Measurements from ENCODE around the gene BUD13. TPM values are rescaled to one million over a fixed set of nuclear protein-coding genes. Genes with fewer than 3 reads are reported as not detected.

BUD13 gene
- total RNA-seq, 6 experiments from 2014 or later: 9.1 to 14.3 (median 13.2) TPM

GRCh38 chr11:116813781-116814471 is 41.1 kb upstream of the BUD13 start:
- no peak overlapping the region for H3K4me3 Mint-ChIP-seq
- peaks cover 8% of the 10 kb centered on the region for H3K27me3 Mint-ChIP-seq (ENCODE audit: insufficient read depth)
- H3K9me3 Mint-ChIP-seq: no peaks in the 10 kb centered on the region
- no peak overlapping the region for H3K27ac Mint-ChIP-seq
- no peak for DNase-seq
- H3K4me1 Mint-ChIP-seq (ENCODE audit: low read depth): peaks cover 12% of the 10 kb centered on the region
- peaks cover 3% of the 10 kb centered on the region for H3K36me3 Mint-ChIP-seq (ENCODE audit: low read depth)
- TF ChIP-seq CTCF (IDR thresholded peaks at IDR 0.05): no peak

- peaks cover 4% of the 10 kb centered on the region for H3K36me3 Mint-ChIP-seq (ENCODE audit: low read depth)
- no peak for TF ChIP-seq CTCF (IDR thresholded peaks at IDR 0.05)
- peaks cover 20% of the 10 kb centered on the region for H3K4me1 Mint-ChIP-seq (ENCODE audit: low read depth)
- peaks cover 8% of the 10 kb centered on the region for H3K27me3 Mint-ChIP-seq (ENCODE audit: insufficient read depth)
- H3K4me3 Mint-ChIP-seq: no peak overlapping the region
- no peak for DNase-seq
- H3K9me3 Mint-ChIP-seq: no peaks in the 10 kb centered on the region
- H3K27ac Mint-ChIP-seq: no peak overlapping the region
Measured at GRCh38 chr11:116813170-116813569, 40.4 kb upstream of the BUD13 start.

- H3K36me3 Mint-ChIP-seq (ENCODE audit: low read depth): peaks cover 4% of the 10 kb centered on the region
- no peak for TF ChIP-seq CTCF (IDR thresholded peaks at IDR 0.05)
- no peaks in the 10 kb centered on the region for H3K9me3 Mint-ChIP-seq
- no peak for DNase-seq
- no peak overlapping the region for H3K4me3 Mint-ChIP-seq
- peaks cover 28% of the 10 kb centered on the region for H3K4me1 Mint-ChIP-seq (ENCODE audit: low read depth)
- H3K27ac Mint-ChIP-seq: no peak overlapping the region
- peaks cover 8% of the 10 kb centered on the region for H3K27me3 Mint-ChIP-seq (ENCODE audit: insufficient read depth)
Measured at GRCh38 chr11:116812109-116812508, 39.3 kb upstream of the BUD13 start.

- peaks cover 4% of the 10 kb centered on the region for H3K36me3 Mint-ChIP-seq (ENCODE audit: low read depth)
Measured at GRCh38 chr11:116811194-116811593, 38.4 kb upstream of the BUD13 start.

GRCh38 chr11:116808262-116809175 is 35.7 kb upstream of the BUD13 start:
- Mint-ChIP-seq H3K36me3 (ENCODE audit: low read depth) (peaks cover 4% of the 10 kb centered on the region), H3K4me3 (peak overlapping the region; percentile 62), H3K4me1 (ENCODE audit: low read depth) (peaks cover 32% of the 10 kb centered on the region), H3K27ac (peak overlapping the region; percentile 93), H3K9me3 (no peaks in the 10 kb centered on the region), H3K27me3 (ENCODE audit: insufficient read depth) (no peaks in the 10 kb centered on the region; the same call in none of the 2 replicates)
- no peak for TF ChIP-seq CTCF (IDR thresholded peaks at IDR 0.05)
- peak; percentile 54 for DNase-seq

More at GRCh38 chr11:116811194-116811593, 38.4 kb upstream of the BUD13 start:
- Mint-ChIP-seq H3K4me3 (no peak overlapping the region), H3K27ac (0 out of 2 replicates have a peak overlapping the region, but pooled peaks have one; percentile 48), H3K4me1 (ENCODE audit: low read depth) (peaks cover 32% of the 10 kb centered on the region), H3K9me3 (no peaks in the 10 kb centered on the region), H3K27me3 (ENCODE audit: insufficient read depth) (peaks cover 2% of the 10 kb centered on the region)
- TF ChIP-seq CTCF (IDR thresholded peaks at IDR 0.05): no peak
- DNase-seq: no peak
